Sciatic nerve (tissue), 2 donors: ENCODE results near the gene SIPA1L3. TPM values are rescaled to one million over a fixed set of nuclear protein-coding genes. Genes with fewer than 3 reads are reported as not detected.

Source experiments
- ATAC-seq: fragments of 200-7000 bp; cut with Tn5 transposase; one replicate; pipeline ENCODE4 v1.9.1; 2020; ENCODE audit warnings: mild to moderate bottlenecking, moderate library complexity
- DNase-seq: peaks from one replicate; pipeline ENCODE4 v3.0.0-alpha.2; 2020; ENCODE audit warnings: low spot score
- intact Hi-C: fragments of 100-400 bp; cut with DNase I; formaldehyde crosslinking; loops from one replicate; pipeline ENCODE4 v1.14.2; 2022
- total RNA-seq: library from RNA; stranded (reverse); fragmentation: NEBNext Ultra II Directional; extraction: Animal tissue kit (Norgen Biotek cat#: 25700); gene quantifications from one replicate; pipeline ENCODE4 v1.2.1, GENCODE V29; 2021
- donor health status: DM: no; HTN: no; CAD: no.
- donor health status: DM: no; HTN: no; CAD: no.

The SIPA1L3 gene
- total RNA-seq, 1 donor from 2014 or later = 26.1 TPM

GRCh38 chr19:38184815-38185214, 277.8 kb downstream of the SIPA1L3 start:
- no peak for ATAC-seq
- intact Hi-C loops = no loop called here
- DNase-seq = no peak

DNA sequence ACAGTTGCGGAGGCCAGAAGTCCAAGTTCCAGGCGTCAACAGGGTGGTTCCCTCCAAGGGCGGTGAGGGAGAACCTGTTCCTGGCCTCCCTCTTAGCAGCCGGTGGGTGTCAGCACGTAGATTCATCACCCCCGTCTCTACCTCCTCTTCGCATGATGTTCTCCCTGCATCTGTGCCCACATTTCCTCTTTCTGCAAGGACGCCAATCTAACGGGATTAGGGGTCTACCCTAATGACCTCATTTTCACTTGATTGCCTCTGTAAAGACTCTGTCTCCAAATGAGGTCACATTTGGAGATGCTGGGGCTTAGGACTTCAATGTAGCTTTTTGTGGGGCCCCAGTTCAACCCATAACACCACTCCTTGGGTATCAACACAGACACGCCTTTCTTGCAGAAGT, 278.6 kb downstream of the SIPA1L3 start:
- ATAC-seq (no peak), DNase-seq (no peak)
- intact Hi-C loops = no loop called here

- ATAC-seq = no peak
- DNase-seq = no peak
- intact Hi-C loops = no loop called here
These were observed 283.1 kb downstream of the SIPA1L3 start for GRCh38 chr19:38190061-38190460.

- DNase-seq (no peak), ATAC-seq (no peak)
- intact Hi-C loops = no loop called here
These were observed 283.8 kb downstream of the SIPA1L3 start for GRCh38 chr19:38190793-38191192.

DNA sequence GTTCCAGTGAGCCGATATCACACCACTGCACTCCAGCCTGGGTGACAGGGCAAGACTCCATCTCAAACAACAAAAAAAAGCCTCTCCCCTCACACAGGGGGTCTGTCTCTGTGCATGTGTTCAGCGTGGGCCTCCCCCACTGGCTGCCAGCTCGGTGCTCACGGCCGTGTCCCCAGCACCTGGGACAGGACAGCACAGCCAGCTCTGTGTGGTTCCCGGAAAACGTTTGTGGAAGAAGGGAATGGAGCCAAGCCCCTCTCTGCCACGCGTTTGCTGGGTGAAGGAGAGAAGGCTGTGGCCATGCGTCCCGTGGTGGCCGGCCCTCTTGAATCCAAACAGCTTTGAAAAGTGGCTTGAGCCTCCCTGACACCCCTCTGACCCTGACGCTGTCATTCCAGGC, 284.7 kb downstream of the SIPA1L3 start:
- no peak for ATAC-seq
- DNase-seq = no peak
- intact Hi-C loops = no loop called here

GRCh38 chr19:38193445-38193844, 286.4 kb downstream of the SIPA1L3 start:
- no peak for ATAC-seq
- intact Hi-C loops = no loop called here
- DNase-seq = no peak

GRCh38 chr19:38194061-38194701, 287.2 kb downstream of the SIPA1L3 start:
- no peak for DNase-seq
- intact Hi-C loops = no loop called here
- no peak for ATAC-seq

GRCh38 chr19:38195237-38195636, 288.2 kb downstream of the SIPA1L3 start:
- no peak for ATAC-seq
- no peak for DNase-seq
- intact Hi-C loops = no loop called here

- ATAC-seq (no peak), DNase-seq (no peak)
- intact Hi-C loops = no loop called here
These were observed 289.3 kb downstream of the SIPA1L3 start for GRCh38 chr19:38196245-38196837.

DNA sequence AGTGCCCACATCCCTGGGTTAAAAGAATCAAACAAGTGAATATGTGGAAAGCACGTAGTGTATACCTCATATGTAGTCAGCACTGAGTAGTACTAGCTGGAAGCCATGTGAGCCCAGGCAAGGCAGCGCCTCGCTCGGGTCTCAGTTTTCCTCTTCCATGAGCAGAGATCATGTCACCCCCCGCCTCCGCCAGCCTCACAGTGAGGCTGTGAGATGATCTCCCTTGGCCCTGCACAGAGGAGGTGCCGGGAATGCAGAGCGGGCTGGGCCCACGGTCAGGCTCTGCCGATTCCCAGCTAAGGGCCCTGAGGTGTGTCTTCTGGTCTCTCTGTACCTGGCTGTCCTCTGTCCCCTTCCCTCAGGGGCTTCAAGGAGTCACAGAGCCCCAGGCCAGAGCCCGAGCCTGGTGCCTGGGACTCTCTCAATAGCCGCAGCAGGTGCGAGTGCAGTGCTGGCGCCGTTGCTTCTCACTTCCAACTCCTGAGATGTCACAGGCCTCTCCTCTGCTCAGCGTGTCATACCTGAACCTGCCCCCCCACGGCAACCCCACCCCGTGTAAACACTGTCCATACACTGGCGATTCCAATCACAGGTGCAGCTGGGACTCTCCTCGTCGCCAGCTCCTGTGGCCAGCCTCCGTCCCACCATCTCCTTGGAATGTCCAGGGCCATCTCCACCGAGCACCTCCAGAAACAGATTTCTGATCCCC, 290.1 kb downstream of the SIPA1L3 start:
- intact Hi-C loops = no loop called here
- DNase-seq (no peak), ATAC-seq (no peak)

DNA sequence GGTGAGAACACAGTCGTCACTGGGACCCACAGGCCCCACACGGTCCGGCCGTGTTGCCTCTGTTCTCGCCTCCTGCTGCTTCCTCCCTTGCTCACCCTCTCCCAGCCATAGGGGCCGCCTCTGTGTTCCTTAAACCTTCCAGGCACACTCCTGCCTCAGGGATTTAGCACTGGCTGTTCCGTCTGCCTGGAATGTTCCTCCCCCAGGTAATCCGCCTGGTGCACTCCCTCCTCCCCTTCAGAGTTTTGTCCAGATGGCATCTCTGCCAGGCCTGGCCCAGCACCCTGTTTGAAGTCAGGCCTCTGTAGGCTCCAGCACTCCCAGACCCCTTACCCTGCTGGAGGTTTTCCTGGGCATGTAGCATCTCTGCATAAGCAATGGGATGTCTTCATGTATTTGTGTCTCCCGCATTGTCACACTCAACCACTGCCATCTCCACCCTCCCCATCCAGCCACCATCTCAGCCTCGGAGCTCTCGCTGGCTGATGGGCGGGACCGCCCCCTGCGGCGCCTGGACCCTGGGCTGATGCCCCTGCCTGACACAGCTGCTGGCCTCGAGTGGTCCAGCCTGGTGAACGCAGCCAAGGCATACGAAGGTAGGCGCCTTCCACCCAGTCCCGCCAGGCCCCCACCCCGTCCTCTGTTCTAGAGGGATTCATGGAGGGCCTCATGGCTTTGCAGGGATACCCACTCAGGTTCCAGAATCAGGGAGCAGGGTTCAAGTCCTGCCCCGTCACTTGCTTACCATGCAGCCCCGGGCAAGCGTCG, 291.1 kb downstream of the SIPA1L3 start:
- intact Hi-C loops = no loop called here
- DNase-seq (no peak), ATAC-seq (no peak)

DNA sequence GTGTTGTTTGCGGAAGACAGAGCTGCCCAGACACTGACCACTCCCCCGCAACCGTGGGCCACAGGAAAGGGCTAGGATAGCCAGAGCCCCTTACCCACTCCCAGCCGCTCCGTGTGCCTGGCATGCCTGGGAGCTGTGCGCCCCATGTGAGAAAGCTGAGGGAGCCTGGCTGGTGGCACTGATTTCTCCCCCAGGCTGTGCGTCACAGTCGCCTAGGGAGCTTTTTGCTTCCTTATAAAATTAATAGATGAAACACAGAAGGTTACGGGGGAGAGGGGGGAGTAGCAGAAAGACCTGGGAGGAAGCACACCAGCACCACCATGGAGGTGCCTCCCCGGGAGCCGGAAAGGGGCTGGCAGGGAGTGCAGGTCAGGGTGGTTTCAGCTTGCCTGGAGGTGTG, 292.3 kb downstream of the SIPA1L3 start:
- DNase-seq = no peak
- intact Hi-C loops = no loop called here
- no peak for ATAC-seq

- intact Hi-C loops = no loop called here
- no peak for DNase-seq
- ATAC-seq = no peak
These were observed 294.7 kb downstream of the SIPA1L3 start for GRCh38 chr19:38201731-38202130.

GRCh38 chr19:38202504-38202903, 295.5 kb downstream of the SIPA1L3 start:
- intact Hi-C loops = no loop called here
- DNase-seq (no peak), ATAC-seq (no peak)

DNA sequence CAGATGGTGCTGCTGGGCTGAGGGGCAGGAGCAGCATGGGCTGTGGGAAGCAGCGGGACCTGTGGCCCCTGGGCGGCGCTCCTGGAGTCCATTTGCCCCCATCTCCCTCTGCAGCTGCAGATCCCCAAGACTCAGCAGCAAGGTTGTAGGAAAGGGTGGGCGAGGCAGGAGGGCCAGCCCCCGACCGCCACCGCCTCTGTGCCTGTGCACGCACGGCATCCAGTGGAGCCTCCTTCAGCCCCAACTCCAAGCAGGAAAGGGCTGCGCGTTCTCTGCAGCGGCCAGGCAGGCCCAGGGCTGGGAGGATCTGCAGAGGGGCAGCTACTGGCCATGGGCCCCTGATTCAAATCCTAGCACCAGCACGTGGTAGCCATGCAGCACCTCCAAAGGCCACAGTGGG, 296.2 kb downstream of the SIPA1L3 start:
- ATAC-seq = no peak
- intact Hi-C loops = no loop called here
- DNase-seq = no peak

DNA sequence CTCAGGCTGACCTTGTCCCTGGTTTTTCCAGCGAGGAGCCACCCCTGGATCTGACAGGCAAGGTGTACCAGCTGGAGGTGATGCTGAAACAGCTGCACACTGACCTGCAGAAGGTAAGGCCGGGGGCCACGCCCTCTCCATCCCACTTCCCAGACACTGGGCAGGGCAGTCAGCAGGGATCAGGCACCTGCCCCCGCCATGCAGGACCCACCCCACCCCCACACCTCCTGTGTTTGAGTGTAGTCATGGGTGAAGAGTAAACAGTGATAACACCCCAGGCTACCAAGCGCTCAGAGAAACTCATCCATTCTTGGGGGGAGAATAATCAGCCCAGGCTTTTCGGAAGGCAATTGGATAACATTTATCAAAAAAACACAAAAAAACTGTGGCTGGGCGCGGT, 297.1 kb downstream of the SIPA1L3 start:
- no peak for ATAC-seq
- DNase-seq = no peak
- intact Hi-C loops = no loop called here

DNA sequence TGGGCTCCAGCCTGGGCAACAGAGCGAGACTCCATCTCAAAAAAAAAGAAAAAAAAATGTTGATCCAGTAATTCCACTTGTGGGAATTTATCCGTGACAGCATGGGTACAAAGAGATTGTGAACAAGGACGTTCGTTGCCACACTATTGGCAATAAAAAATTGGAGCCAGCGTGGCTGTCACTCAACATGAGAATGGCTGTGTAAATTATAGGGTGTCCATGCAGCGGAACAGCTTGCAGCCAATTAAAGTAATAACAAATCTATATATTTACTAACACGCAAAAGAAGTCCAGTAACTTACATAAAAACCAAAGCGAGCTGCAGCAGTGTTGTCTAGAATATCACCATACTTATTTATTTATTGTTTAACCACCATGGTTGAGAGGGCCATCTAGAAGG, 297.7 kb downstream of the SIPA1L3 start:
- intact Hi-C loops = no loop called here
- DNase-seq (no peak), ATAC-seq (no peak)

GRCh38 chr19:38206006-38206745, 299.2 kb downstream of the SIPA1L3 start:
- intact Hi-C loops = no loop called here
- DNase-seq (no peak), ATAC-seq (no peak)

DNA sequence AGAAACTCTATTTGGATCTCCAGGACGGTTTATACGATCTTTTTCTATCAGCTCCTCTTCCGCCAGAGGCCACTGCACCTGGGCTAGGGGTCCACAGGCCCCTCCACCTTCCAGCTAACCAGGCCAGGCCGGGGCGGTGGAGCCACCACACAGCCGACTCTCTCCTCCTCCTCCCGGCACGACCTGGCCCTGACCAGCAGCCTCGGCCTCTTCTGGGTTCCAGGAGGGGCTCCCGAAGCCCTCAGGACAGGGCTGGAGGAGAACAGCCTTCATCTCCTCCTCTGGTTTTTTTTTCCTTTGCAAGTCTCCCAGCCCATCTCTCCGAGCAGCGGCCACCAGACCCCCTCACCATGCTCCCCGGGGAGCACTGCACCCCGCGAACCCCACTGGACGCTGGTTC, 299.9 kb downstream of the SIPA1L3 start:
- ATAC-seq (no peak), DNase-seq (no peak)
- intact Hi-C loops = no loop called here
